ENCODE data around the gene LRP11.

GRCh38 chr6:149872233-149872632 lies 8.1 kb upstream of the LRP11 start:
- TF ChIP-seq CREB1 (IDR thresholded peaks at IDR 0.05; ENCODE audit: low read depth) (no peak), CEBPB (IDR thresholded peaks at IDR 0.05) (no peak), RAD21 (IDR thresholded peaks at IDR 0.05; ENCODE audit: low read depth) (no peak), TAF1 (IDR thresholded peaks at IDR 0.05; ENCODE audit: low read depth) (no peak), EP300 (IDR thresholded peaks at IDR 0.05; ENCODE audit: borderline replicate concordance) (no peak), TEAD4 (IDR thresholded peaks at IDR 0.05) (no peak)

Measured in Ishikawa (cell line).